ENCODE data around the gene GPR176.

GPR176 gene

DNA sequence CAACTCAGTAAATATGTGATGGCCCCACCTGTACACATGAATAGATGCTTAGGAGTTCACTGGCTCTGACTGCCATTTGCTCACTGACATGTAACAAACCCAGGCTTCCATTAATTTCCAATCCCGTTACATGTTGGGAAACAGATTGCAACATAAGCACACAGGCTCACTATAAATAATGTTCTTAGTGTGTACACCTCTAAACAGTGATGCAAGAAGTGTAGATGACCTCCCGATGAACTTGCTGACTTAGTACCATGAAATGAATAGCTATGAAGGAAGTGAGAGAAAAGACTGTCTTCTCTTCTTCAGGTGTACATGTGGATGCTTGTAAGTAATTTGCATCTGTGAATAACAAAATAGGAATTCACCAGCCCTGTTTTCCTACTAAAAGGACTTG lies 116.0 kb downstream of the GPR176 start:
- no peak for DNase-seq (ENCODE audit: low read depth)

DNA sequence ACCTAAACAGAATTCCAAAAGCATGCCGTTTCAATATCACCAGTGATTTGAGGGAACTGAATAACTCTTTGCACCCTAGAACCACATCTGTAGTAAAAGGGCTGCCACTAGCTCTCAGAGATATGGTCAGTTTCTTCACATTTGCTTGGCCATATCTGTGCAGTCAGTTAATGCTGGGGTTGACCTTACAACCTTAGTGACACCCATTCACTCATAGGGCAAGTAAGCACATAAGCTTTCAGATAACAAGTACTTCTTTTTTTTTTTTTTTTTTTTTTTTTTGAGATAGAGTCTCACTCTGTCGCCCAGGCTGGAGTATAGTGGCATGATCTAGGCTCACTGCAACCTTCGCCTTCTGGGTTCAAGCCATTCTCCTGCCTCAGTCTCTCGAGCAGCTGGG lies 117.0 kb downstream of the GPR176 start:
- no peak for DNase-seq (ENCODE audit: low read depth)

- DNase-seq (ENCODE audit: low read depth), result no peak
Measured at GRCh38 chr15:39801641-39802309, 118.3 kb downstream of the GPR176 start.

DNA sequence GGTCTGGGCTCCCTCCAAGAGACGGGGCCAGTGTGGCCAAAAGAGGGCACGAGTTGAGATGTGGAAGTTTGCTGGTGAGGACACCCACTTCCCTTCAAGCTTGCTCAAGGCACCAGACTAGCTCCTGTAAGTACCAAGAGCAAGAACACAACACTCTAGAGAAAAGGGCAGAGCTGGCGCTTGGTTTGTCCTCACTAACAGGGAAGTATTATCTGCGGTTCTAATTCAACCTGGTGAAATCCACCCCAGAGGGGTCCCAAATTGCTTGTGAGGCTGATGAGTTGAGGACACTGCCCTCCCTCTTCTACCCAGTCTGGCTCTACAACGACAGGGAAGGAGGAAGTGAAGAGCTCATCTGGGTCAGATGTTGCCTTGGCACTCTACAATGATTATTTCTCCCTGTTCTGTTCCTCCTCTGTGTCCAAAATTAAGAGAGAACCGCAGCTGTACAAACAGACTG lies 120.5 kb downstream of the GPR176 start:
- no peak for DNase-seq (ENCODE audit: low read depth)

GRCh38 chr15:39798382-39798781 lies 121.7 kb downstream of the GPR176 start:
- no peak for DNase-seq (ENCODE audit: low read depth)

DNA sequence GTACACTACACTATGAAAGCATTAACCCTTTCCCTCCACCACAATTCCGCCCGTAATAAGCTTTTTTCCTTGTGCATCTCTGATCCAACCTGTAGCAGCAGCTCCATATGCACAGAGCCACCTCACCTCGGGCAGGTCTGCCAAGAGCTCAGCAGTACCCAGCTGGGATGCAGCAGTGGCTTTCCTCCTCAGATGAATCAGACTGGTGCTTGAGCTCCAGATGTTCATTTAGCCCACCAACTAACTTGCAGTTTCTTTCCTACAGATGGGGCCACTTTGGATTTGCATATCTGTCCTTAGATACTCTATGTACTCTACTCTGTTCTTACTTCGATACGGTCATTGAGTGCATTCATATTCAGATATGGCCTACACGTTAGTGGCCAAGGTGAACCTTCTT lies 122.7 kb downstream of the GPR176 start:
- DNase-seq (ENCODE audit: low read depth), result no peak

DNA sequence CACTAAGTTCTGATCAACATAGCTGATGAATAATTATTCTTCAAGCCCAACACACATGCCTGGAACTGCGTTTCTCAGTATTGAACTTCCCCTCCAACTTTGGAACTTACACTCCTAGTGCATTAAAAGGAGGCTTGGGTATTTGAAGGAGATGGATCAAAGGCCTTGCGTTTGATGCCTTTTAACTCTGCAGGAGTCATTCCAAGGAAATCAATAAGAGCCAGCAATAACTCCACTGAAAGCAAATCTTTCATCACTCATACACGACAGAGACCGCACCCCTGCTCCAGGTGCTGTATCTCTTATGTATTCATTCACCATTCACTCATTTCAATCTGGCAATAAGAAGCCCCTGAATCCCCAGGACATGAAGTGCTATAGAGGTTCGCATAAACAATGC lies 123.5 kb downstream of the GPR176 start:
- no peak for DNase-seq (ENCODE audit: low read depth)

- DNase-seq (ENCODE audit: low read depth), result no peak
Measured at GRCh38 chr15:39795486-39795885, 124.6 kb downstream of the GPR176 start.

DNA sequence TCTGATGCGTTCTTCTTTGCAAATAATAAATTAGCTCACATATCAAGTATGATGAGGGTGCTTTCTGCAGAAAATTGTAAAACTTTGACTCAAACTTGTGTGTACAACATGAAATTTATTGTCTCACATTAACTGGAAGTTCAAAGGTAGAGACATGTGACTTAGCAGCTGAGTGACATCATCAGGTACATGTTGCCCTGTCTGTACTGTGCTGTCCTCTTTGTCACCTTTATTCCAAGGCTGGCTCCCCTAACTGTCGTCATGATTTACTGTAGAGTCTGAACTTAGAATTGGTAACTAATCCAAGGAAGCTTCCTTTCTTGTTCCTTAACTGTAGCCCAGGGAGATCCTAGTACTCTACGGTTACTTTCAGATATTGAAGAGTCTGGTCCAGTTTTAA lies 125.1 kb downstream of the GPR176 start:
- no peak for DNase-seq (ENCODE audit: low read depth)

DNA sequence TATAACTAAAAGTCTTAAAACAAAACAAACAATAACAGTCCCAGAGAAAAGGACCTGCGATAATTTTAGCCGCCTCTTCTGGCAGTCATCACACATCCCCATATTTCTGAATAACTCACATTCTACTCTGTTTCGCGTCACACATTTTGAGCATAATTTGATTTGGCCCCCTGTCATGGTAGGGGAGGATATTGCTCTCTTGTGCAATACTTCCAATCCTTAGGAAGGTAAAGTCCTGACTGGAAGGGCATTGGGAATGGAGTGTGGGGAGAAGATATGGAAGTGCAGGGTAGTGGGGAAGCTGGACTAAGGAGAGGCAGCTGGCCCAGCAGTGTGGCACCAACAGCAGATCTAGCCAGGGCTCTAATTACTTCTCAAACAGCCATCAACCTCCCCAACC lies 126.1 kb downstream of the GPR176 start:
- no peak for DNase-seq (ENCODE audit: low read depth)

- DNase-seq (ENCODE audit: low read depth), result no peak
Measured at GRCh38 chr15:39792844-39793335, 127.2 kb downstream of the GPR176 start.

GRCh38 chr15:39792025-39792843 lies 127.8 kb downstream of the GPR176 start:
- no peak for DNase-seq (ENCODE audit: low read depth)

- no peak for DNase-seq (ENCODE audit: low read depth)
Measured at GRCh38 chr15:39789736-39790135, 130.3 kb downstream of the GPR176 start.

GRCh38 chr15:39788800-39789565 lies 131.1 kb downstream of the GPR176 start:
- no peak for DNase-seq (ENCODE audit: low read depth)

DNA sequence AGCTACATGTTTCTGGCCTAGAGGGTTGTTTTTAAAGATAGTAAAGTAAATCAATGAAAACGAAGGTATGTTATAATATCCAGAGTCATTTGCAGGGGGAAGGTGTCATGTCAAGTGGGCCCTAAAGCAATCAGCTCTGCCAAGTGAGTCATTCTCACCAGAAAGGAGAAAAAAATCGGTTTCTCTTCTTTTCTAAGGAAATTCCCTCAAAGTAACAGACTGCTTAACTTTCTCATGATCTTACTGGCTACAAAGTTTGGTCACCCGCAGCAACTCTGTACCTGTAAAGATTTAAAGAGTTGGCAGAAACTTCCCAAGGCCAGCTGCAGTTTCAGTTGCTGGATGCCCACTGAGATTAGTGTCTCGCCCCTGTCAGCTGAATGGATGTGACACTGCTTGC lies 132.0 kb downstream of the GPR176 start:
- no peak for DNase-seq (ENCODE audit: low read depth)

- DNase-seq (ENCODE audit: low read depth), result no peak
Measured at GRCh38 chr15:39787479-39787878, 132.6 kb downstream of the GPR176 start.

- peak; percentile 51 for DNase-seq (ENCODE audit: low read depth)
Measured at GRCh38 chr15:39786447-39787056, 133.5 kb downstream of the GPR176 start.

- DNase-seq (ENCODE audit: low read depth), result no peak
Measured at GRCh38 chr15:39785841-39786240, 134.2 kb downstream of the GPR176 start.

GRCh38 chr15:39785139-39785538 lies 134.9 kb downstream of the GPR176 start:
- no peak for DNase-seq (ENCODE audit: low read depth)

DNA sequence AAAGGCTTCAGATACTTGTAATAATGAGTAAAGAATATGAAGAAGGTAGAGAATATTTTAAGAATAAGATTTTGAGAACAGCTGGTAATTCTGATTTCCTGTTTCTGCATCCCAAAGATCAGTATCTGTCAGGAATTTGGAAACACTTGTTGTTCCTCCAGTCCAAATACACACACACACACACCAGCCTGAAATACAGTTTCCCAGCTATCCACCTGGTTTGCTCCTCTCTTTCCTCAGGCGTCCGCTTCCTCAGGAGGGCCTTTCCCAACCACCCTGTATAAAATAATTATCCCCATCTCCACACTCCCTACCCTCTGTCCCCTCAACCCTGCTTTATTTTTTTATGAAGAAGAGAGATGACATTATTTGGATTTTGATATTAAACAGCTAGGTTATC lies 135.4 kb downstream of the GPR176 start:
- DNase-seq (ENCODE audit: low read depth), result no peak

DNA sequence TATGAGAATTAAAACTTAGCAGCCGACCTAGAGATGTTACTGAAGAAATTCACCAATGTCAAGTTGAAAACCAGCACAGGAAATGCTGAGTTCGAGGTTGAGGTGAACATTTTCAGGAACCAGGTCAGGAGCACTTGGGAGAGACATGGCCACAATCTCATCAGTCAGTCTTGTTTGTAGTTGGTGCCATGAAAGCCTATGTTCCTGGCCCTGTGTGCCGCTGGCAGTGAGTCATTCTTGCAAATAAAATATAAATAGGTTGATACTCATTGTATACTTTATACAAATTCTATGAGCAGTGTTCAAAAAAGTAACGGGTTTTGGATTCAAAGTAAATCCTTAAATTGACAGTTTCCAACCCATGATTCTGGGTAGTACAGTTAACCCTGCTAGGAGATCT lies 135.9 kb downstream of the GPR176 start:
- no peak for DNase-seq (ENCODE audit: low read depth)

GRCh38 chr15:39783244-39783820 lies 136.7 kb downstream of the GPR176 start:
- no peak for DNase-seq (ENCODE audit: low read depth)

Data from stromal cell of bone marrow (primary cell).